Prostate gland (tissue), 1 donor: Measurements from ENCODE around the gene MRPL18.

Source experiments
- POLR2A ChIP-seq: fragments of 450-650 bp; IDR thresholded peaks from one replicate; pipeline ENCODE4 v1.6.1; 2016; ENCODE audit warnings: antibody characterized with exemption, mild to moderate bottlenecking
- POLR2AphosphoS5 ChIP-seq: sonication (generic); formaldehyde crosslinking; IDR thresholded peaks from one replicate; pipeline ENCODE4 v1.6.1; 2017; ENCODE audit warnings: antibody characterized with exemption

- TF ChIP-seq POLR2AphosphoS5 (no peak), POLR2A (no peak)
Observed at GRCh38 chr6:159837511-159837910, 47.2 kb downstream of the MRPL18 start.
